ENCODE results near the gene MAN2A2. TPM values are rescaled to one million over a fixed set of nuclear protein-coding genes. Genes with fewer than 3 reads are reported as not detected.

MAN2A2 gene
- total and polyA plus RNA-seq, 9 of the 15 experiments (the other 6 are each of a cell fraction or from before 2014, with no cell fraction given) = 7.3 to 151 (median 43.4) TPM

DNA sequence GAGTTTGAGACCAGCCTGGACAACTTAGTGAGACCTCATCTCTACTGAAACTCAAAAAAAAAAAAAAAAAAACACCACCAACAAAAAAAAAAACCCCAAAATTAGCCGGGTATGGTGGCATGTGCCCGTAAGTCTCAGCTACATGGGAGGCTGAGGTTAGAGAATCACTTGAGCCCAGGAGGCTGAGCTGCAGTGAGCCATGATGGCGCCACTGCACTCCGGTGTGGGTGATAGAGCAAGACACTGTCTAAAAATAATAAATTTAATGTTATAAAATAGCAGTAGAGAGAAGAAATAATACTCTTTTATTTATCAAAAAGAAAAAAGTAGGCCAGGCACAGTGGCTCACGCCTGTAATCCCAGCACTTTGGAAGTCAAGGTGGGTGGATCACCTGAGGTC is 69.0 kb downstream of the MAN2A2 start:
- ATAC-seq (no peak), DNase-seq (ENCODE audit: extremely low read depth in 1 of 4, low spot score in 3 of 4) (no peak), FAIRE-seq (no peak)
- BruUV-seq (replicated peaks) = no TSS peak
- Histone ChIP-seq H3K36me3 (ENCODE audit: control insufficient read depth, insufficient read depth, low read length) (peaks cover 91% of the 10 kb centered on the region), H4K20me1 (replicated peaks; ENCODE audit: control insufficient read depth, insufficient read depth, low read length) (peaks cover 7% of the 10 kb centered on the region; the same call in 1 of the 2 replicates), H3K9me1 (ENCODE audit: control insufficient read depth, insufficient read depth, low read length) (peaks cover 2% of the 10 kb centered on the region), H3K79me2 (ENCODE audit: control insufficient read depth, insufficient read depth, low read length) (peaks cover 2% of the 10 kb centered on the region; the same call in 1 of the 3 replicates), H3K27me3 (ENCODE audit: control insufficient read depth in 2 of 2, insufficient read depth in 2 of 2, low read length in 2 of 2) (no peaks in the 10 kb centered on the region), H3K4me1 (replicated peaks in 1 of 2; ENCODE audit: control insufficient read depth in 2 of 2, insufficient read depth in 2 of 2, low read length in 2 of 2) (no peaks in the 10 kb centered on the region; a peak in 1 of 5 replicates), H3K4me3 (no peak overlapping the region), H3K9me3 (replicated peaks; ENCODE audit: control insufficient read depth, insufficient read depth, low read depth, low read length) (no peaks in the 10 kb centered on the region; the same call in 1 of the 2 replicates), H3K9ac (ENCODE audit: insufficient read depth in 1 of 2, low read depth in 2 of 2, low read length in 2 of 2) (no peak overlapping the region), H3K27ac (ENCODE audit: extremely low read depth, low read depth, low read length) (no peak overlapping the region), H2AFZ (ENCODE audit: low read depth, low read length) (no peak overlapping the region), H3K4me2 (ENCODE audit: insufficient read depth, low read length) (no peak overlapping the region)
- POLR2A ChIA-PET = interaction anchor here (0.7 to 2.6 kb wide), 7 partner anchors 9 to 135 kb away, joined by 3 to 12 read pairs (median 4); no protein-coding TSS in a partner anchor
- 93% methylated on average over 5 of the region's 5 CpGs for WGBS (ENCODE audit: insufficient coverage, low coverage, missing lambda C conversion rate)
- intact Hi-C loops (cut with micrococcal nuclease) (no loop called here), in situ Hi-C loops (cut with MboI) (no loop called here)
- CTCF ChIA-PET (ENCODE audit: low intra/inter-chr PET ratio) = interaction anchor here (0.6 to 0.7 kb wide), 2 partner anchors 11 to 1048 kb away, joined by 3 to 9 read pairs; no protein-coding TSS in a partner anchor
- TF ChIP-seq ZNF75A (CRISPR knock-in tag; IDR thresholded peaks at IDR 0.05) = no peak
- no peak for TF ChIP-seq ZNF263 (CRISPR knock-in tag; IDR thresholded peaks at IDR 0.05; ENCODE audit: borderline replicate concordance)
- TF ChIP-seq POLR2A (conservative IDR thresholded peaks at IDR 0.05) = peak; percentile 19; the same call in 1 of the 2 replicates

Small RNAs within 50 kb of the gene (small RNA-seq; reads per million reads assigned to genes)
- not detected for gene RN7SL363P

Other genes starting within 250 kb of the MAN2A2 start
Only the 7 nearest of the 9 such genes appear.
- 49.9 and 69.9 TPM in 2 replicates for gene FURIN, start 34.7 kb upstream of the MAN2A2 start, total RNA-seq (2014; rRNA removed)
- 10.0 and 11.7 TPM in 2 replicates for gene FURIN, start 34.7 kb upstream of the MAN2A2 start, total RNA-seq (2014; rRNA removed; fragmentation: Illumina TruSeq; extraction: Trizol)
- 34.8 and 36.0 TPM in 2 replicates for gene FURIN, start 34.7 kb upstream of the MAN2A2 start, total RNA-seq (2015; rRNA removed; fragmentation: Illumina TruSeq; extraction: Trizol)
- gene FURIN, start 34.7 kb upstream of the MAN2A2 start, total RNA-seq (2021) = 93.5 and 99.9 TPM in 2 replicates
- 22.4 and 30.8 TPM in 2 replicates for gene FURIN, start 34.7 kb upstream of the MAN2A2 start, polyA plus RNA-seq (2011; rRNA removed)
- gene FURIN, start 34.7 kb upstream of the MAN2A2 start, polyA plus RNA-seq (2014; fragmentation: Illumina TruSeq; extraction: Trizol) = 36.4 and 61.7 TPM in 2 replicates
- gene FURIN, start 34.7 kb upstream of the MAN2A2 start, polyA plus RNA-seq (2014; fragmentation: Nextera tagmentation; extraction: Ambion mirVana) = 1 to 10 TPM in 1 of 2 experiments, under 1 TPM in 1; 0.92 to 1.1 TPM
- gene FURIN, start 34.7 kb upstream of the MAN2A2 start, polyA plus RNA-seq (2014; rRNA removed) = 49.1 and 50.3 TPM in 2 replicates
- gene FES, start 18.8 kb upstream of the MAN2A2 start, total RNA-seq (2014; rRNA removed) = 0.86 and 1.6 TPM in 2 replicates
- gene FES, start 18.8 kb upstream of the MAN2A2 start, total RNA-seq (2014; rRNA removed; fragmentation: Illumina TruSeq; extraction: Trizol) = 0.73 and 1.1 TPM in 2 replicates
- 0.72 and 1.1 TPM in 2 replicates for gene FES, start 18.8 kb upstream of the MAN2A2 start, total RNA-seq (2015; rRNA removed; fragmentation: Illumina TruSeq; extraction: Trizol)
- gene FES, start 18.8 kb upstream of the MAN2A2 start, total RNA-seq (2021) = 1.3 and 2.6 TPM in 2 replicates
- 0.38 and 1.0 TPM in 2 replicates for gene FES, start 18.8 kb upstream of the MAN2A2 start, polyA plus RNA-seq (2011; rRNA removed)
- gene FES, start 18.8 kb upstream of the MAN2A2 start, polyA plus RNA-seq (2014; fragmentation: Illumina TruSeq; extraction: Trizol) = 0.55 and 0.66 TPM in 2 replicates
- gene FES, start 18.8 kb upstream of the MAN2A2 start, polyA plus RNA-seq (2014; fragmentation: Nextera tagmentation; extraction: Ambion mirVana) = under 1 TPM; 0.82 to 0.91 TPM
- gene FES, start 18.8 kb upstream of the MAN2A2 start, polyA plus RNA-seq (2014; rRNA removed) = 0.78 and 2.5 TPM in 2 replicates
- 54.1 and 64.9 TPM in 2 replicates for gene HDDC3, start 29.2 kb downstream of the MAN2A2 start, total RNA-seq (2014; rRNA removed)
- 28.2 and 33.0 TPM in 2 replicates for gene HDDC3, start 29.2 kb downstream of the MAN2A2 start, total RNA-seq (2014; rRNA removed; fragmentation: Illumina TruSeq; extraction: Trizol)
- 36.6 and 36.9 TPM in 2 replicates for gene HDDC3, start 29.2 kb downstream of the MAN2A2 start, total RNA-seq (2015; rRNA removed; fragmentation: Illumina TruSeq; extraction: Trizol)
- gene HDDC3, start 29.2 kb downstream of the MAN2A2 start, total RNA-seq (2021) = 42.6 and 43.0 TPM in 2 replicates
- gene HDDC3, start 29.2 kb downstream of the MAN2A2 start, polyA plus RNA-seq (2011; rRNA removed) = 30.8 and 33.4 TPM in 2 replicates
- gene HDDC3, start 29.2 kb downstream of the MAN2A2 start, polyA plus RNA-seq (2014; fragmentation: Illumina TruSeq; extraction: Trizol) = 51.7 and 54.2 TPM in 2 replicates
- gene HDDC3, start 29.2 kb downstream of the MAN2A2 start, polyA plus RNA-seq (2014; fragmentation: Nextera tagmentation; extraction: Ambion mirVana) = 10 to 100 TPM; 14.9 to 21.3 TPM
- 55.8 and 65.8 TPM in 2 replicates for gene HDDC3, start 29.2 kb downstream of the MAN2A2 start, polyA plus RNA-seq (2014; rRNA removed)
- gene UNC45A, start 32.0 kb downstream of the MAN2A2 start, total RNA-seq (2014; rRNA removed) = 59.8 and 65.2 TPM in 2 replicates
- gene UNC45A, start 32.0 kb downstream of the MAN2A2 start, total RNA-seq (2014; rRNA removed; fragmentation: Illumina TruSeq; extraction: Trizol) = 19.2 and 22.6 TPM in 2 replicates
- gene UNC45A, start 32.0 kb downstream of the MAN2A2 start, total RNA-seq (2015; rRNA removed; fragmentation: Illumina TruSeq; extraction: Trizol) = 47.7 and 52.5 TPM in 2 replicates
- gene UNC45A, start 32.0 kb downstream of the MAN2A2 start, total RNA-seq (2021) = 79.0 and 79.3 TPM in 2 replicates
- gene UNC45A, start 32.0 kb downstream of the MAN2A2 start, polyA plus RNA-seq (2011; rRNA removed) = 43.7 and 56.7 TPM in 2 replicates
- gene UNC45A, start 32.0 kb downstream of the MAN2A2 start, polyA plus RNA-seq (2014; fragmentation: Illumina TruSeq; extraction: Trizol) = 35.7 and 46.7 TPM in 2 replicates
- gene UNC45A, start 32.0 kb downstream of the MAN2A2 start, polyA plus RNA-seq (2014; fragmentation: Nextera tagmentation; extraction: Ambion mirVana) = 10 to 100 TPM; 22.4 to 23.1 TPM
- 54.5 and 55.5 TPM in 2 replicates for gene UNC45A, start 32.0 kb downstream of the MAN2A2 start, polyA plus RNA-seq (2014; rRNA removed)
- 38.1 and 41.2 TPM in 2 replicates for gene RCCD1, start 51.6 kb downstream of the MAN2A2 start, total RNA-seq (2014; rRNA removed)
- 17.0 and 18.0 TPM in 2 replicates for gene RCCD1, start 51.6 kb downstream of the MAN2A2 start, total RNA-seq (2014; rRNA removed; fragmentation: Illumina TruSeq; extraction: Trizol)
- 16.7 and 23.7 TPM in 2 replicates for gene RCCD1, start 51.6 kb downstream of the MAN2A2 start, total RNA-seq (2015; rRNA removed; fragmentation: Illumina TruSeq; extraction: Trizol)
- 44.0 and 45.9 TPM in 2 replicates for gene RCCD1, start 51.6 kb downstream of the MAN2A2 start, total RNA-seq (2021)
- gene RCCD1, start 51.6 kb downstream of the MAN2A2 start, polyA plus RNA-seq (2011; rRNA removed) = 28.5 and 39.6 TPM in 2 replicates
- gene RCCD1, start 51.6 kb downstream of the MAN2A2 start, polyA plus RNA-seq (2014; fragmentation: Illumina TruSeq; extraction: Trizol) = 22.3 and 24.7 TPM in 2 replicates
- 10 to 100 TPM; 11.1 to 12.2 TPM for gene RCCD1, start 51.6 kb downstream of the MAN2A2 start, polyA plus RNA-seq (2014; fragmentation: Nextera tagmentation; extraction: Ambion mirVana)
- gene RCCD1, start 51.6 kb downstream of the MAN2A2 start, polyA plus RNA-seq (2014; rRNA removed) = 45.2 and 51.4 TPM in 2 replicates
- 226 and 263 TPM in 2 replicates for gene PRC1, start 91.2 kb downstream of the MAN2A2 start, total RNA-seq (2014; rRNA removed)
- gene PRC1, start 91.2 kb downstream of the MAN2A2 start, total RNA-seq (2014; rRNA removed; fragmentation: Illumina TruSeq; extraction: Trizol) = 201 and 210 TPM in 2 replicates
- gene PRC1, start 91.2 kb downstream of the MAN2A2 start, total RNA-seq (2015; rRNA removed; fragmentation: Illumina TruSeq; extraction: Trizol) = 223 and 228 TPM in 2 replicates
- gene PRC1, start 91.2 kb downstream of the MAN2A2 start, total RNA-seq (2021) = 150 and 181 TPM in 2 replicates
- gene PRC1, start 91.2 kb downstream of the MAN2A2 start, polyA plus RNA-seq (2011; rRNA removed) = 391 and 460 TPM in 2 replicates
- 248 and 284 TPM in 2 replicates for gene PRC1, start 91.2 kb downstream of the MAN2A2 start, polyA plus RNA-seq (2014; fragmentation: Illumina TruSeq; extraction: Trizol)
- 100 to 1,000 TPM; 156 to 240 TPM for gene PRC1, start 91.2 kb downstream of the MAN2A2 start, polyA plus RNA-seq (2014; fragmentation: Nextera tagmentation; extraction: Ambion mirVana)
- 256 and 264 TPM in 2 replicates for gene PRC1, start 91.2 kb downstream of the MAN2A2 start, polyA plus RNA-seq (2014; rRNA removed)
- gene VPS33B, start 119.3 kb downstream of the MAN2A2 start, total RNA-seq (2014; rRNA removed) = 9.4 and 10.2 TPM in 2 replicates
- gene VPS33B, start 119.3 kb downstream of the MAN2A2 start, total RNA-seq (2014; rRNA removed; fragmentation: Illumina TruSeq; extraction: Trizol) = 14.3 and 14.8 TPM in 2 replicates
- 13.0 and 13.5 TPM in 2 replicates for gene VPS33B, start 119.3 kb downstream of the MAN2A2 start, total RNA-seq (2015; rRNA removed; fragmentation: Illumina TruSeq; extraction: Trizol)
- gene VPS33B, start 119.3 kb downstream of the MAN2A2 start, total RNA-seq (2021) = 19.6 and 19.9 TPM in 2 replicates
- 25.5 and 28.0 TPM in 2 replicates for gene VPS33B, start 119.3 kb downstream of the MAN2A2 start, polyA plus RNA-seq (2011; rRNA removed)
- gene VPS33B, start 119.3 kb downstream of the MAN2A2 start, polyA plus RNA-seq (2014; fragmentation: Illumina TruSeq; extraction: Trizol) = 12.4 and 16.3 TPM in 2 replicates
- gene VPS33B, start 119.3 kb downstream of the MAN2A2 start, polyA plus RNA-seq (2014; fragmentation: Nextera tagmentation; extraction: Ambion mirVana) = 10 to 100 TPM in 1 of 2 experiments, 1 to 10 TPM in 1; 9.8 to 10.7 TPM
- 12.7 and 15.1 TPM in 2 replicates for gene VPS33B, start 119.3 kb downstream of the MAN2A2 start, polyA plus RNA-seq (2014; rRNA removed)